GM19455 (cell line): ENCODE measurements around the gene NDUFA11.
A peak's percentile ranks its signal among the peaks of the same experiment; 100 is the strongest.

ENCODE experiments used
- ATAC-seq: cut with Tn5 transposase; IDR thresholded peaks from one replicate; pipeline ENCODE4 v1.9.1; 2021; ENCODE audit not compliant: unreplicated experiment

Gene NDUFA11

DNA sequence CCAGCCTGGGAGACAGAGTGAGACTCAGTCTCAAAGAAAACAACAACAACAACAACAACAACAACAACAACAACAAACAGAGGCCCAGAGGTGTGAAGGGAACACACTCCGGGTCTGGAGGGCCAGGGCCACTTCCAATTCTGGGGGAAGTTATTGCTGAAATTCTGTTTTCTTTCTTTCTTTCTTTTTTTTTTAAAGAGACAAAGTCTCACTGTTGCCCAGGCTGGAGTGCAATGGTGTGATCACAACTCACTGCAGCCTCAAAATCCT is 7.0 kb upstream of the NDUFA11 start:
- ATAC-seq, result no peak

GRCh38 chr19:5908773-5909442 is 5.3 kb upstream of the NDUFA11 start:
- ATAC-seq, result no peak

DNA sequence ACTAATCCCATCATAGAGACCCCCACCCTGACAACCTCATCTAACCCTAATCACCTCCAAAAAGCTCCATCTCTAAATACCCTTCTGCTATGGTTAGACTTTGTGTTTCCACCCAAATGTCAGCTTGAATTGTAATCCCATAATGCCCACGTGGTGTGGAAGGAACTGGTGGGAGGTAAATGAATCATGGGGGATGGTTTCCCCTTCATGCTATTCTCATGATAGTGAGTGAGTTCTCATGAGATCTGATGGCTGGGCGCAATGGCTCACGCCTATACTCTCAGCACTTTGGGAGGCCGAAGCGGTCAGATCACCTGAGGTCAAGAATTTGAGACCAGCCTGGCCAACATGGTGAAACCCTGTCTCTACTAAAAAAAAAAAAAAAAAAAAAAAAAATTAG is 3.7 kb upstream of the NDUFA11 start:
- ATAC-seq, result no peak

DNA sequence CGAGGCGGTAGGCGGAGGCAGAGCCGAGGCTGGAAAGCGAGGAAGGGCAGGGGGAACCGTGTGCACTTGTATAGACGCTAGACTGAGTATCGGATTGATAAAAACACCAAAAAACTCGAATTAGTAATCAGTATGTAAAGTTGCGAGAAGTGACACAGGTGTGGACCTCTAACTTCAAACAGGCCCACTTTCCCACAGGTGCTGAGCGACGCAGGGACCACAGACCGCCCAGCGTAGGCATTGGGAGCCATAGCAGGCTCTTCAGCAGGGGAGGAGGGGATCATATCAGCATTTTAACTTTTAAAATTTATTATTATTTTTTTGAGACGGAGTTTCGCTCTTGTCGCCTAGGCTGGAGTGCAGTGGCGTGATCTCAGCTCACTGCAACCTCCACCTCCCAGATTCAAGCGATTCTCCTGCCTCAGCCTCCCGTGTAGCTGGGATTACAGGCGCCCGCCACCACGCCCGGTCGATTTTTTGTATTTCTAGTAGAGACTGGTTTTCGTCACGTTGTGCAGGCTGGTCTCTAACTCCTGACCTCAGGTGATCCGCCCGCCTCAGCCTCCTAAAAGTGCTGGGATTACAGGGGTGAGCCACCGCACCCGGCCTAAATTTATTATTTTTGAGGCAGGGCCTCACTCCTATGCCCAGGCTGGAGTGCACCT is 1.7 kb upstream of the NDUFA11 start:
- ATAC-seq, result no peak

- peak; percentile 77 for ATAC-seq
Observed at GRCh38 chr19:5904352-5905113, 943 bp upstream of the NDUFA11 start, which contains the start of gene VMAC. Gene VMAC (plus strand): TSS chr19:5904872. CDS start chr19:5904891, 19 bp downstream.

DNA sequence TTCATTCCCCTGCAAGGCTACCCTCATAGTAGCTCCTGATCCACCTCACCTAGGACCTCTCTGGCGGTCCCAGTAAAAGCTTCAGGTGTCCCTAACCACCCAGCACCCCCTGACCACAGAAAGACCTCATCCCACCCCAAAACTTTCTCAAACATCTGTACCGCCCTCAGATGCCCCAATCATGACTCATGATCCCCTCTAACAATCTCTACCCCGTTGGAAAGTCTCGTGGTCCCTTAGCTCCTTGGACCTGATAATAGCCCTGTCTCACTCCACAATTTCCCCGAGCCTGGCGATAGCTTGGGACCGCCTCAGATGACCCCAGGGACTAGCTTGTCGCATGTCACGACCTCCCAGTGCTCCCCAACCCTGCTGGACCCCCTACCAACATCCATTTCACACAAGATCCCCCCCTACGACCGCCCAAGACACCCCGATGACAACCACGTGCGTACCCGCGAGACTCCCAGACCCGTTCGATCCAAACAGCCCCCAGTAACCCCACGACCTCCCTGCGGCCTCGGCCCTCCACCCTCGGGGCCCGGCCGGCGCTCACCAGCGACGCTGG is 450 bp downstream of the NDUFA11 start:
- no peak for ATAC-seq

GRCh38 chr19:5900976-5901375 is 2.6 kb downstream of the NDUFA11 start:
- no peak for ATAC-seq

- no peak for ATAC-seq
Observed at GRCh38 chr19:5899728-5900526, 3.7 kb downstream of the NDUFA11 start.

DNA sequence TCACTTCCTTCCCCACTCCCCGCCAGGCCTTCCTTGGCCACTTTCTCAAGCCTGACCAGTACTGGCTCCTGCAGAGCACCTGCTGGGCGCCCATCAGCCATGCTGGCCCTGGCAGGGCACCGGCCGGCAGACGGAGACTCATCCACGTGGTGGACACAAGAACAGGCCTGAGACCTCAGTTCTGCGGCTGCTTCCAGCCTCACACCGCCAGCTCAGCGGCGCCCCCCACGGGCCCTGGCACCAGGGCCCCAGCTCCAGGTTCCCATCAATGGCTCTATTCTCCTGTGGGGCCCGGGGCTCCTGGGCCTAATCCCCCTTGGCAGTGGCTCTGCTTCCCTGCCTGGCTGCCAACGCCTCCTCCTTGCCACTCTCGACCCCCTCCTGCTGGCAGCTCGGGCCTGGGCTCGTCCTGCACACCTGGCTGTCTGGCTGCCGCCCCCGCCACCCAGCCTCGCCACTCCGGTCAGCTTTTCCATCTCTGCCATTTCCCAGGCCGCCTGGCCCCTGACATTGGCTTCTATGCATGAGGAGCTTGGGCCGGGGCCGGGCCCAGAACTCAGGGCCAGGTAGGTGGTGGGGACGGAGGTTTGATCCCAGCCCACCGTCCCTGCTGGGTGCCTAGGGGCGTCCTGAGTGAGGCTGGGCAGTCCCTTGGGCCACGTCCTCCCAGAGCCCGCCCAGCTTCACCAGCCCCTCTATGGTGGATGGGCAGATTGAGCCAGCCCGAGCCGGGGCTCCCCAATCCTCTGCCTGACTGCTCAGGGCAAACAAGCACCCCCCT is 6.2 kb downstream of the NDUFA11 start:
- no peak for ATAC-seq

GRCh38 chr19:5896365-5897076 is 7.1 kb downstream of the NDUFA11 start:
- ATAC-seq, result no peak

- ATAC-seq, result no peak
Observed at GRCh38 chr19:5895890-5896289, 7.7 kb downstream of the NDUFA11 start.

GRCh38 chr19:5895409-5895808 is 8.2 kb downstream of the NDUFA11 start:
- no peak for ATAC-seq

DNA sequence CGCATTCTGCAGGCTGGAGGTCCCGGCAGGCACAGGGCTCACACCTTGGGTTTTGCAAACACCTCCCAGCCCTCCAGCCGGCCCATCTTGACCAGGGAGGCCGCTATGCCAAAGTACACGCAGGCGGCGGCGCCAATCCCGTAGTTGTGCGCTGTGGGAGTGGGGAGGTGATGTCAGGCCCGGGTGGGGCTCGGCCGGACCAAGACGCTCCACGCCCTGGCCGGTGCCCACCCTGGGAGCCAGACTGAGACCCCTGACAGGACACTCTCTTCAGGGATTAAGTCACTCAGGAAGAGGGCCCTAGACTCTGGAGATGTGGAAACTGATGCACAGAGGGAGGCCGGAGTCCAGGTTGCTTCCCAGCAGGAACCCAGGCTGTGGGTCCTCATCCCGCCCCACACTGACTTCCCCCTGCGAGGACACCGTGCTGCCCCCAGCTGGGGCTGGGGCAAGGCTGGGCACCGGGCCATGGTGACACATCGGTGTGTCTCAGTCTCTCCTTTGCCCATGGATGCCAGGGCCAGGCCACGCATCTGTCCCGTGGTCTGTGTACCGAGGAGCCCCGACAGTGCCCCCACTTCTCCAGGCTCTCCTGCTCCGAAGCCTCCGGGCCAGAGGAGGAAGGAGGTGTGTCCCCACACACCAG is 8.8 kb downstream of the NDUFA11 start:
- no peak for ATAC-seq

GRCh38 chr19:5893907-5894703 is 9.5 kb downstream of the NDUFA11 start:
- no peak for ATAC-seq

- ATAC-seq, result no peak
Observed at GRCh38 chr19:5893296-5893903, 10.2 kb downstream of the NDUFA11 start.

DNA sequence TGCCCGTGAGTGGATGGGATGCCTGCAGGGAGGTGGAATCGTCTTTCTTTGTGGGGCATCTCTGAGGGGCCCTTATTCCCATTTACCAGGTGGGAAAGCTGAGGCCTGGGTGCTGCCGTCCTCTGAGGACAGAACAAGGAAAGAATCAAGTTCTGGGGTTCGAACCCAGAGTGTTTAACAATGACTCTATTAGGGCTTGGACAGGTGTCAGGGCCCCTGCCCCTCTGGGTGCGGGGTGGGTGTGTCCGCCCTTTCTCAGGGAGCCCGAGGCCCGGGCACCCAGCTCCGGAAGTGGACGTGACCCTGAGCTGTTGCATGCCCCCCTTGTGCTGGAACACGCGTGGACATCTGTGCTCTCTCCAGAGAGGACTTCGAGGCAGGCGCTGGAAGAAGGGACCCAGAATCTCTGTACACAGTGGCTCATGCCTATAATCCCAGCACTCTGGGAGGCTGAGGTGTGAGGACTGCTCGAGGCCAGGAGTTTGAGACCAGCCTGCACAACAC is 10.8 kb downstream of the NDUFA11 start:
- ATAC-seq, result no peak

- no peak for ATAC-seq
Observed at GRCh38 chr19:5891938-5892771, 11.4 kb downstream of the NDUFA11 start.
